ENCODE data around the gene PARD3.

DNA sequence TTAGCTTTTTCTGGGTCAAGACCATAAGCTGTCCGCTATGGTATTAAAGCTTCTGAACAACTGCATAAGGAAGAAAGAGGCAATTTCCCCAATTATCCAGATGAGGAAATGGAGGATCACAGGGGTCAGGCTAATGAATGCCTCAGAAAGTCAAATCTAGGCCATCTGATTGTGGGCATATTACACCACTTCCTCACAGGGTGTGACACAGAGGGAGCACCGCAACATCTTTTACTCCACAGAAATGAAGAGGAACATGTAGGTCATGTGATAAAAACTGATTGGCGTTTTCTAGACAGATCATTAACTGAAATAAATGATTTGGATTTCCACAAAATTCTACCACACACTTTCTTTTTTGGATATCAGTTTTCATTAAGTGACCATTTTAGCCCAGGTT is 384.4 kb downstream of the PARD3 start:
- TF ChIP-seq, protein P1, sequence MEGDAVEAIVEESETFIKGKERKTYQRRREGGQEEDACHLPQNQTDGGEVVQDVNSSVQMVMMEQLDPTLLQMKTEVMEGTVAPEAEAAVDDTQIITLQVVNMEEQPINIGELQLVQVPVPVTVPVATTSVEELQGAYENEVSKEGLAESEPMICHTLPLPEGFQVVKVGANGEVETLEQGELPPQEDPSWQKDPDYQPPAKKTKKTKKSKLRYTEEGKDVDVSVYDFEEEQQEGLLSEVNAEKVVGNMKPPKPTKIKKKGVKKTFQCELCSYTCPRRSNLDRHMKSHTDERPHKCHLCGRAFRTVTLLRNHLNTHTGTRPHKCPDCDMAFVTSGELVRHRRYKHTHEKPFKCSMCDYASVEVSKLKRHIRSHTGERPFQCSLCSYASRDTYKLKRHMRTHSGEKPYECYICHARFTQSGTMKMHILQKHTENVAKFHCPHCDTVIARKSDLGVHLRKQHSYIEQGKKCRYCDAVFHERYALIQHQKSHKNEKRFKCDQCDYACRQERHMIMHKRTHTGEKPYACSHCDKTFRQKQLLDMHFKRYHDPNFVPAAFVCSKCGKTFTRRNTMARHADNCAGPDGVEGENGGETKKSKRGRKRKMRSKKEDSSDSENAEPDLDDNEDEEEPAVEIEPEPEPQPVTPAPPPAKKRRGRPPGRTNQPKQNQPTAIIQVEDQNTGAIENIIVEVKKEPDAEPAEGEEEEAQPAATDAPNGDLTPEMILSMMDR (conservative IDR thresholded peaks at IDR 0.05; ENCODE audit: low read depth, low read length), result no peak
- TF ChIP-seq EZH2phosphoT487 (IDR thresholded peaks at IDR 0.05; ENCODE audit: borderline replicate concordance, low read length), result no peak
- no peak for TF ChIP-seq EZH2 (IDR thresholded peaks at IDR 0.05; ENCODE audit: low read length, unreplicated experiment)
